Neuron (in vitro differentiated cells): ENCODE results near the gene STXBP6.

Source experiments
- H2AFZ ChIP-seq: one replicate; pipeline ENCODE4 v1.6.1; 2013; ENCODE audit warnings: low read depth, mild to moderate bottlenecking, inconsistent platforms, low read length, moderate library complexity
- H3K27me3 ChIP-seq: one replicate; pipeline ENCODE4 v1.6.1; 2013; ENCODE audit warnings: low read length; ENCODE audit not compliant: insufficient read depth
- H3K36me3 ChIP-seq: one replicate; pipeline ENCODE4 v1.6.1; 2013; ENCODE audit warnings: low read length; ENCODE audit not compliant: insufficient read depth
- H3K4me1 ChIP-seq: one replicate; pipeline ENCODE4 v1.6.1; 2013; ENCODE audit warnings: low read length; ENCODE audit not compliant: insufficient read depth
- H3K4me3 ChIP-seq: 2 replicates; pipeline ENCODE4 v1.5.1; 2013; ENCODE audit warnings: mild to moderate bottlenecking, low read length, moderate library complexity
- H3K9me3 ChIP-seq: one replicate; pipeline ENCODE4 v1.6.1; 2013; ENCODE audit warnings: low read length

The STXBP6 gene

GRCh38 chr14:24920265-24921075 is 129.5 kb downstream of the STXBP6 start:
- no peaks in the 10 kb centered on the region for H3K36me3 ChIP-seq
- H3K27me3 ChIP-seq = no peaks in the 10 kb centered on the region
- no peak overlapping the region for H3K4me3 ChIP-seq
- H3K4me1 ChIP-seq = peaks cover 7% of the 10 kb centered on the region
- no peaks in the 10 kb centered on the region for H3K9me3 ChIP-seq
- no peak overlapping the region for H2AFZ ChIP-seq

GRCh38 chr14:24918822-24919221 is 131.1 kb downstream of the STXBP6 start:
- Histone ChIP-seq H3K4me3 (no peak overlapping the region), H3K36me3 (no peaks in the 10 kb centered on the region), H3K9me3 (no peaks in the 10 kb centered on the region), H3K4me1 (no peaks in the 10 kb centered on the region), H3K27me3 (no peaks in the 10 kb centered on the region), H2AFZ (no peak overlapping the region)

GRCh38 chr14:24915958-24916595 is 133.9 kb downstream of the STXBP6 start:
- Histone ChIP-seq H3K4me3 (no peak overlapping the region), H3K36me3 (no peaks in the 10 kb centered on the region), H3K4me1 (no peaks in the 10 kb centered on the region), H3K27me3 (no peaks in the 10 kb centered on the region), H3K9me3 (no peaks in the 10 kb centered on the region), H2AFZ (no peak overlapping the region)

GRCh38 chr14:24915403-24915921 is 134.5 kb downstream of the STXBP6 start:
- Histone ChIP-seq H3K4me3 (no peak overlapping the region), H2AFZ (no peak overlapping the region), H3K9me3 (no peaks in the 10 kb centered on the region), H3K27me3 (no peaks in the 10 kb centered on the region), H3K4me1 (no peaks in the 10 kb centered on the region), H3K36me3 (no peaks in the 10 kb centered on the region)

GRCh38 chr14:24913746-24914145 is 136.2 kb downstream of the STXBP6 start:
- Histone ChIP-seq H3K9me3 (no peaks in the 10 kb centered on the region), H3K4me1 (no peaks in the 10 kb centered on the region), H3K27me3 (no peaks in the 10 kb centered on the region), H3K4me3 (no peak overlapping the region), H3K36me3 (no peaks in the 10 kb centered on the region), H2AFZ (no peak overlapping the region)

- H3K4me3 ChIP-seq = no peak overlapping the region
- H2AFZ ChIP-seq = no peak overlapping the region
- H3K9me3 ChIP-seq = no peaks in the 10 kb centered on the region
- no peaks in the 10 kb centered on the region for H3K4me1 ChIP-seq
- no peaks in the 10 kb centered on the region for H3K36me3 ChIP-seq
- peaks cover under 1% of the 10 kb centered on the region for H3K27me3 ChIP-seq
Measured at GRCh38 chr14:24913021-24913420, 136.9 kb downstream of the STXBP6 start.

- H3K36me3 ChIP-seq = no peaks in the 10 kb centered on the region
- no peaks in the 10 kb centered on the region for H3K4me1 ChIP-seq
- no peak overlapping the region for H2AFZ ChIP-seq
- H3K4me3 ChIP-seq = no peak overlapping the region
- peaks cover 3% of the 10 kb centered on the region for H3K27me3 ChIP-seq
- H3K9me3 ChIP-seq = no peaks in the 10 kb centered on the region
Measured at GRCh38 chr14:24911324-24912109, 138.4 kb downstream of the STXBP6 start.

GRCh38 chr14:24910408-24910986 is 139.4 kb downstream of the STXBP6 start:
- Histone ChIP-seq H3K27me3 (peaks cover 3% of the 10 kb centered on the region), H2AFZ (no peak overlapping the region), H3K9me3 (no peaks in the 10 kb centered on the region), H3K4me3 (no peak overlapping the region), H3K36me3 (no peaks in the 10 kb centered on the region), H3K4me1 (no peaks in the 10 kb centered on the region)

GRCh38 chr14:24909523-24910302 is 140.2 kb downstream of the STXBP6 start:
- H3K4me3 ChIP-seq = no peak overlapping the region
- H3K4me1 ChIP-seq = no peaks in the 10 kb centered on the region
- H3K36me3 ChIP-seq = no peaks in the 10 kb centered on the region
- H2AFZ ChIP-seq = no peak overlapping the region
- no peaks in the 10 kb centered on the region for H3K9me3 ChIP-seq
- H3K27me3 ChIP-seq = peaks cover 3% of the 10 kb centered on the region

- H3K36me3 ChIP-seq = no peaks in the 10 kb centered on the region
- peaks cover 3% of the 10 kb centered on the region for H3K27me3 ChIP-seq
- no peak overlapping the region for H3K4me3 ChIP-seq
Measured at GRCh38 chr14:24908592-24909236, 141.2 kb downstream of the STXBP6 start.

GRCh38 chr14:24904533-24904932 is 145.4 kb downstream of the STXBP6 start:
- H2AFZ ChIP-seq = no peak overlapping the region
- peaks cover 3% of the 10 kb centered on the region for H3K27me3 ChIP-seq
- H3K4me3 ChIP-seq = no peak overlapping the region
- no peaks in the 10 kb centered on the region for H3K9me3 ChIP-seq
- no peaks in the 10 kb centered on the region for H3K4me1 ChIP-seq
- no peaks in the 10 kb centered on the region for H3K36me3 ChIP-seq

More at GRCh38 chr14:24908592-24909236, 141.2 kb downstream of the STXBP6 start:
- Histone ChIP-seq H3K4me1 (no peaks in the 10 kb centered on the region), H2AFZ (no peak overlapping the region), H3K9me3 (no peaks in the 10 kb centered on the region)

- Histone ChIP-seq H2AFZ (no peak overlapping the region), H3K4me3 (no peak overlapping the region), H3K36me3 (no peaks in the 10 kb centered on the region), H3K9me3 (no peaks in the 10 kb centered on the region), H3K27me3 (peaks cover 3% of the 10 kb centered on the region), H3K4me1 (no peaks in the 10 kb centered on the region)
Measured at GRCh38 chr14:24903337-24903736, 146.6 kb downstream of the STXBP6 start.
